Lung (tissue), 16 donors: ENCODE measurements around the gene TLCD1. TPM values are rescaled to one million over a fixed set of nuclear protein-coding genes. Genes with fewer than 3 reads are reported as not detected.

Experiments
- ATAC-seq: fragments of 200-7000 bp; cut with Tn5 transposase; one replicate; pipeline ENCODE4 v1.9.1; 2020; ENCODE audit warnings: moderate number of reproducible peaks; ENCODE audit not compliant: insufficient read depth, low FRiP score
- DNase-seq, 3 donors: peaks; one replicate each; pipeline ENCODE4 v3.0.0-alpha.2; 2013 to 2017
- H3K27ac ChIP-seq, 2 donors: one replicate each; pipeline ENCODE4 v1.5.1; 2013; ENCODE audit warnings: mild to moderate bottlenecking in 2 of 2, moderate library complexity in 2 of 2, control low read depth in 1 of 2, inconsistent platforms in 1 of 2, low read depth in 1 of 2, low read length in 1 of 2
- H3K27me3 ChIP-seq, 3 donors: one replicate each; pipeline ENCODE4 v1.5.1; 2013; ENCODE audit warnings: low read length in 2 of 3; ENCODE audit not compliant: control insufficient read depth in 3 of 3, insufficient read depth in 3 of 3
- H3K36me3 ChIP-seq, 4 donors: one replicate each; pipeline ENCODE4 v1.5.1; 2013; ENCODE audit warnings: low read length in 4 of 4, mild to moderate bottlenecking in 1 of 4, moderate library complexity in 1 of 4; ENCODE audit not compliant: control insufficient read depth in 4 of 4, insufficient read depth in 4 of 4
- H3K4me1 ChIP-seq, 5 donors: one replicate each; pipeline ENCODE4 v1.5.1; 2013; ENCODE audit warnings: low read length in 5 of 5, mild to moderate bottlenecking in 2 of 5, moderate library complexity in 1 of 5; ENCODE audit not compliant: control insufficient read depth in 5 of 5, insufficient read depth in 5 of 5
- H3K4me3 ChIP-seq: one replicate; pipeline ENCODE4 v1.5.1; 2013; ENCODE audit warnings: mild to moderate bottlenecking, control low read depth, moderate library complexity
- H3K9ac ChIP-seq, 2 donors: one replicate each; pipeline ENCODE4 v1.5.1; 2013; ENCODE audit warnings: low read length in 2 of 2, control low read depth in 1 of 2; ENCODE audit not compliant: insufficient read depth in 1 of 2
- H3K9me3 ChIP-seq, 4 donors: one replicate each; pipeline ENCODE4 v1.5.1; 2013; ENCODE audit warnings: low read length in 3 of 4, mild to moderate bottlenecking in 1 of 4, moderate library complexity in 1 of 4; ENCODE audit not compliant: control insufficient read depth in 4 of 4, insufficient read depth in 3 of 4
- WGBS, 2 donors: extraction: QIAGEN DNeasy Blood & Tissue Kit; methylation state at CpG; one replicate each; pipeline ENCODE4 v1.1.7; 2013; 5-methylcytosine and 5-hydroxymethylcytosine counted together
- long read RNA-seq, 5 donors: transcript quantifications; one replicate each; lab custom pipeline, GENCODE V29; 2026
- polyA plus RNA-seq, 2 donors: library from polyadenylated mRNA; stranded (reverse); fragments of 200-250 nt; gene quantifications; one replicate each; pipeline ENCODE4 v1.2.1, GENCODE V29; 2013
- total RNA-seq, 2 donors: library from RNA; depleted of rRNA in 1 of 2; stranded (reverse); fragments of >200 nt in 1 of 2; gene quantifications; one replicate each; pipeline ENCODE4 v1.2.1, GENCODE V29; 2014 to 2021
- TF ChIP-seq, protein P1 (sequence below): IDR thresholded peaks from 2 replicates; pipeline ENCODE4 v1.5.1; 2012; ENCODE audit warnings: mild to moderate bottlenecking; ENCODE audit errors: control extremely low read depth, extremely low read depth
- donor health status: control.
- donor health status: control.
- donor health status: Bipolar disorder and iron deficiency.
- donor health status: healthy.
- donor health status: DM: yes; HTN: yes; CAD: no.

Gene TLCD1, protein sequence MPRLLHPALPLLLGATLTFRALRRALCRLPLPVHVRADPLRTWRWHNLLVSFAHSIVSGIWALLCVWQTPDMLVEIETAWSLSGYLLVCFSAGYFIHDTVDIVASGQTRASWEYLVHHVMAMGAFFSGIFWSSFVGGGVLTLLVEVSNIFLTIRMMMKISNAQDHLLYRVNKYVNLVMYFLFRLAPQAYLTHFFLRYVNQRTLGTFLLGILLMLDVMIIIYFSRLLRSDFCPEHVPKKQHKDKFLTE
- total RNA-seq (10 to 100 TPM in 1 of 2 donors, 1 to 10 TPM in 1; 3.8 to 32.0 TPM), polyA plus RNA-seq (10 to 100 TPM; 25.4 to 42.0 TPM)
- long read RNA-seq, donor 1, partial matches to known transcripts, result 0 of 1 reads
- long read RNA-seq, donor 1, other reads (novel, unspliced or antisense), result 0 of 1 reads
- long read RNA-seq, donor 2, result 0 reads
- long read RNA-seq, donor 3, partial matches to known transcripts, result 0 of 3 reads
- long read RNA-seq, donor 3, other reads (novel, unspliced or antisense), result 0 of 3 reads
- long read RNA-seq, donor 4, result 0 reads
- long read RNA-seq, donor 5, partial matches to known transcripts, result 0 of 2 reads
- long read RNA-seq, donor 5, other reads (novel, unspliced or antisense), result 0 of 2 reads

DNA sequence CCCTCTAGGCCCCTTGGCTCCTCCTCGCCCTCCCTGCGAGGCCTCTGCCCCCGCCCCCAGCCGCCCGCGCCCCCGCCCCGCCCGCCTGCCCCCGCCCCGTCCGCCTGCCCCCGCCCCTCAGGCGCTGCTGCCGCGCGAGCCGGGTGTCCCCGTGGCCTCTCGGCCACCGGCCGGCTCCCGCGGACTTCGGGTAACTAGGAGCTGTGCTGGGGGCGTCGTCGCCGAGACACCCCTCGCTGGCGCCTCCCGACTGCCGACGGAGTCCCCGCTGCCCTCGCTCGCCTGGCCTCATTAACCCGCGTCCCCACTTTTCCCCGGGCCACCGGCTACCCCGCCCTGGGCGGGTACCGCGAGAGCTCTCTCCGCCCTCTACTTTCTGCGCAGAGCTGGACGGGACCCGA lies at the start of gene TLCD1:
Gene TLCD1 (minus strand): TSS at position 8 of the 401 bp plus-strand sequence. CDS start 136 bp downstream, outside the sequence.
- ATAC-seq (peak; percentile 50), DNase-seq (peak; percentile 81 to 88 (median 84))
- Histone ChIP-seq H3K27ac (peak within 1 kb of the TSS; percentile 38 to 92), H3K27me3 (no peaks in the 10 kb centered on the region), H3K36me3 (peaks cover 9 to 29% (median 19%) of the 10 kb centered on the region in 4 donors), H3K4me3 (peak within 1 kb of the TSS; percentile 47), H3K4me1 (peaks cover 0 to 44% (median 10%) of the 10 kb centered on the region in 5 donors), H3K9me3 (no peaks in the 10 kb centered on the region), H3K9ac (no peak within 1 kb of the TSS)
- TF ChIP-seq, protein P1, sequence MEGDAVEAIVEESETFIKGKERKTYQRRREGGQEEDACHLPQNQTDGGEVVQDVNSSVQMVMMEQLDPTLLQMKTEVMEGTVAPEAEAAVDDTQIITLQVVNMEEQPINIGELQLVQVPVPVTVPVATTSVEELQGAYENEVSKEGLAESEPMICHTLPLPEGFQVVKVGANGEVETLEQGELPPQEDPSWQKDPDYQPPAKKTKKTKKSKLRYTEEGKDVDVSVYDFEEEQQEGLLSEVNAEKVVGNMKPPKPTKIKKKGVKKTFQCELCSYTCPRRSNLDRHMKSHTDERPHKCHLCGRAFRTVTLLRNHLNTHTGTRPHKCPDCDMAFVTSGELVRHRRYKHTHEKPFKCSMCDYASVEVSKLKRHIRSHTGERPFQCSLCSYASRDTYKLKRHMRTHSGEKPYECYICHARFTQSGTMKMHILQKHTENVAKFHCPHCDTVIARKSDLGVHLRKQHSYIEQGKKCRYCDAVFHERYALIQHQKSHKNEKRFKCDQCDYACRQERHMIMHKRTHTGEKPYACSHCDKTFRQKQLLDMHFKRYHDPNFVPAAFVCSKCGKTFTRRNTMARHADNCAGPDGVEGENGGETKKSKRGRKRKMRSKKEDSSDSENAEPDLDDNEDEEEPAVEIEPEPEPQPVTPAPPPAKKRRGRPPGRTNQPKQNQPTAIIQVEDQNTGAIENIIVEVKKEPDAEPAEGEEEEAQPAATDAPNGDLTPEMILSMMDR, result no peak
- 0% methylated on average over 29 to 49 of the region's 49 CpGs for WGBS, 2 donors

DNA sequence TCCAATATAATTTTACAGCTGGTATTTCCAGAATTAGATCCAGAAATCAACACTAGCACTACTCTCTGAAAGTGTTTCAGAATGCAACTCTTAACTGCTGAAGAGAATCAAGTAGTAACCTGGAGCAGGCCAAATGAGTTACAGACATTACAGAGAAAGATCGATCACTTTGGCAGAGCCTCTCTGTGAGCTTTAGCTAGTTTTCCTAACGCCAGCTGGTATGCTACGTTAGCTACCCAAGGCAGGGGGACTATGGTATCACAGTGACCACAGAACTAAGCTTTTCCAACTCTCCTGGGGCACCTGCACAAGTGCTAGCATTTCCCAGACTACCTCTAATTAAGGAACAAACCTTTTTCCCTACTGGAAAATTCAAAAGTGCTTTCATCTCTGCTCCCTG lies 48.2 kb upstream of the TLCD1 start:
- ATAC-seq (no peak), DNase-seq (no peak)
- peaks cover 0 to 2% (median 0%) of the 10 kb centered on the region in 4 donors for H3K36me3 ChIP-seq
- H3K9me3 ChIP-seq, result no peaks in the 10 kb centered on the region
- TF ChIP-seq, protein P1, result no peak
- no peaks in the 10 kb centered on the region for H3K27me3 ChIP-seq
- no peak overlapping the region for H3K4me3 ChIP-seq
- peaks cover 0 to 10% (median 0%) of the 10 kb centered on the region in 5 donors for H3K4me1 ChIP-seq
- no peak overlapping the region for H3K9ac ChIP-seq
- WGBS, 2 donors, result 89 to 94% methylated on average over 3 of the region's 3 CpGs
- no peak overlapping the region for H3K27ac ChIP-seq

DNA sequence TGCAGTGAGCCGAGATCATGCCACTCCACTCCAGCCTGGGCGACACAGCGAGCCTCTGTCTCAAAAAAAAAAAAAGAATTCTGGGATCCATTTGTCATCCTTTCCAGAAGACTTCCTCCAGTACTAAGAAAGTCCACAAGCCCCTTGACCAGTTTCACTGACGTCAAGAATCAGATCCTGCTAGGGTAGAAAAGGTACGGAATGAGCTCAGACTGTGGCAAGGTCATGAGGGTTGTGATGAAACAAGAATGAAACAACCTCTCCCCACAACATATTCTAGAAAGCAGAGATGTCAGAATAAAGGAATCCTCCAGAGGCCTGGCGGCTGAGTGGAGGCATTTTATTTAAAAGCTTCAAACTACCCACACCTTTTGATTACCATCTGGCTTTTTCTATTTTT lies 47.7 kb upstream of the TLCD1 start:
- DNase-seq, result no peak
- no peak for ATAC-seq
- WGBS, 2 donors, result 80 to 84% methylated on average over 6 of the region's 6 CpGs

More for the DNA sequence above, 47.7 kb upstream of the TLCD1 start:
- Histone ChIP-seq H3K4me1 (peaks cover 0 to 10% (median 0%) of the 10 kb centered on the region in 5 donors), H3K27me3 (no peaks in the 10 kb centered on the region), H3K4me3 (no peak overlapping the region), H3K9ac (no peak overlapping the region), H3K27ac (no peak overlapping the region), H3K36me3 (peaks cover 0 to 2% (median 0%) of the 10 kb centered on the region in 4 donors), H3K9me3 (no peaks in the 10 kb centered on the region)
- TF ChIP-seq, protein P1, result no peak
